ENCODE results near the gene FHIT.

FHIT gene

GRCh38 chr3:59981377-59981776, 1269.9 kb downstream of the FHIT start:
- H2AFZ ChIP-seq: no peak overlapping the region
- no peaks in the 10 kb centered on the region for H3K9me3 ChIP-seq (ENCODE audit: control insufficient read depth, low read length)
- no peak overlapping the region for H3K27ac ChIP-seq
- no peaks in the 10 kb centered on the region for H3K27me3 ChIP-seq (ENCODE audit: control insufficient read depth, insufficient read depth, low read length)
- H3K4me1 ChIP-seq: no peaks in the 10 kb centered on the region
- no peak overlapping the region for H3K9ac ChIP-seq
- no peak overlapping the region for H3K4me3 ChIP-seq (ENCODE audit: low read depth, low read length)
- no peaks in the 10 kb centered on the region for H3K79me2 ChIP-seq
- TF ChIP-seq, protein P1, sequence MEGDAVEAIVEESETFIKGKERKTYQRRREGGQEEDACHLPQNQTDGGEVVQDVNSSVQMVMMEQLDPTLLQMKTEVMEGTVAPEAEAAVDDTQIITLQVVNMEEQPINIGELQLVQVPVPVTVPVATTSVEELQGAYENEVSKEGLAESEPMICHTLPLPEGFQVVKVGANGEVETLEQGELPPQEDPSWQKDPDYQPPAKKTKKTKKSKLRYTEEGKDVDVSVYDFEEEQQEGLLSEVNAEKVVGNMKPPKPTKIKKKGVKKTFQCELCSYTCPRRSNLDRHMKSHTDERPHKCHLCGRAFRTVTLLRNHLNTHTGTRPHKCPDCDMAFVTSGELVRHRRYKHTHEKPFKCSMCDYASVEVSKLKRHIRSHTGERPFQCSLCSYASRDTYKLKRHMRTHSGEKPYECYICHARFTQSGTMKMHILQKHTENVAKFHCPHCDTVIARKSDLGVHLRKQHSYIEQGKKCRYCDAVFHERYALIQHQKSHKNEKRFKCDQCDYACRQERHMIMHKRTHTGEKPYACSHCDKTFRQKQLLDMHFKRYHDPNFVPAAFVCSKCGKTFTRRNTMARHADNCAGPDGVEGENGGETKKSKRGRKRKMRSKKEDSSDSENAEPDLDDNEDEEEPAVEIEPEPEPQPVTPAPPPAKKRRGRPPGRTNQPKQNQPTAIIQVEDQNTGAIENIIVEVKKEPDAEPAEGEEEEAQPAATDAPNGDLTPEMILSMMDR (IDR thresholded peaks at IDR 0.05): no peak
- H3K36me3 ChIP-seq (ENCODE audit: control insufficient read depth, insufficient read depth, low read length): no peaks in the 10 kb centered on the region
- H3K4me2 ChIP-seq (ENCODE audit: low read length): peak overlapping the region; percentile 9

GRCh38 chr3:59980576-59980975, 1270.7 kb downstream of the FHIT start:
- Histone ChIP-seq H3K27ac (no peak overlapping the region), H3K4me1 (no peaks in the 10 kb centered on the region), H3K79me2 (no peaks in the 10 kb centered on the region), H3K9ac (no peak overlapping the region), H3K27me3 (ENCODE audit: control insufficient read depth, insufficient read depth, low read length) (no peaks in the 10 kb centered on the region), H3K9me3 (ENCODE audit: control insufficient read depth, low read length) (no peaks in the 10 kb centered on the region), H3K36me3 (ENCODE audit: control insufficient read depth, insufficient read depth, low read length) (no peaks in the 10 kb centered on the region), H2AFZ (no peak overlapping the region), H3K4me2 (ENCODE audit: low read length) (no peak overlapping the region), H3K4me3 (ENCODE audit: low read depth, low read length) (no peak overlapping the region)
- TF ChIP-seq, protein P1 (IDR thresholded peaks at IDR 0.05): no peak

DNA sequence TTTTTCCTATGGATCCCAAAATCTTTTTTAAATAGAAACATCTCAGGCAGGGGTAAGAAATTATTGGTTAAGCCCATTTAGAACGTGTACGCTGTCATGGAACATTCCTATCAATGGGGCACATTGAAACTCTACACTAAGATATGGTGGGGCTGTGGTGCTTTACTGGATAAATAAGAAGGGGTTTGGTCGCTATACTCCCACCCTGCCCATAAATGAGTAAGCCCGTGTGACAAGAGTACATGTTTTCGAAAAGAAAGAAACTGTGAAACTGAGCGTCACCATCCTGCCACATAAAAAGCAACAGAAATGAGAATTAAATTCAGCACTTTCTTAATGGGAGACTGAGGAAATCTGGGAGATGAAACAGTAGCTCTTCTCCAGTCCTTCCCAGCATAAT, 1271.7 kb downstream of the FHIT start:
- TF ChIP-seq, protein P1 (IDR thresholded peaks at IDR 0.05): no peak
- Histone ChIP-seq H3K4me1 (no peaks in the 10 kb centered on the region), H3K27ac (no peak overlapping the region), H3K27me3 (ENCODE audit: control insufficient read depth, insufficient read depth, low read length) (no peaks in the 10 kb centered on the region), H3K79me2 (no peaks in the 10 kb centered on the region), H3K9me3 (ENCODE audit: control insufficient read depth, low read length) (no peaks in the 10 kb centered on the region), H2AFZ (no peak overlapping the region), H3K4me3 (ENCODE audit: low read depth, low read length) (no peak overlapping the region), H3K9ac (no peak overlapping the region), H3K36me3 (ENCODE audit: control insufficient read depth, insufficient read depth, low read length) (no peaks in the 10 kb centered on the region), H3K4me2 (ENCODE audit: low read length) (no peak overlapping the region)

DNA sequence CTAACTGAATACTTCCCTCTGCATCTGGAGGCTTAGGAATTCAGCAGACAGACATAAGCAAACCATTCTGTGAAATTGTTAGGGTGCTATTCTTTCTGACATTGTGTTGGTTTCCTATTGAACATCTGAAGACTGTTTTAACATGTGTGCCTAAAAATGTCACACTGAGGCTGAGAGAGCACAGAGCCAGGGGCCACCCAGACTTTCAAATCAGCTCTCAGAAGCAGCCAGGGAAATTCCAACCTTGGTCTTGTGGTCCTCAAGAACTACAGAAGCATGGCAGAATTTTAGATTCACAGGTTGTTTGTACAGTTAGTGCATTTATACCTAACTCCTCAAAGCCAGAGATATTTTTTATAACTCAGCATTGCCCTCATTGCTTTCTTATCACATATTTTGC, 1272.3 kb downstream of the FHIT start:
- H3K9ac ChIP-seq: no peak overlapping the region
- no peaks in the 10 kb centered on the region for H3K36me3 ChIP-seq (ENCODE audit: control insufficient read depth, insufficient read depth, low read length)
- no peaks in the 10 kb centered on the region for H3K27me3 ChIP-seq (ENCODE audit: control insufficient read depth, insufficient read depth, low read length)
- H3K4me3 ChIP-seq (ENCODE audit: low read depth, low read length): no peak overlapping the region
- no peaks in the 10 kb centered on the region for H3K9me3 ChIP-seq (ENCODE audit: control insufficient read depth, low read length)
- no peaks in the 10 kb centered on the region for H3K4me1 ChIP-seq
- TF ChIP-seq, protein P1 (IDR thresholded peaks at IDR 0.05): no peak
- no peak overlapping the region for H3K4me2 ChIP-seq (ENCODE audit: low read length)
- H3K79me2 ChIP-seq: no peaks in the 10 kb centered on the region
- H3K27ac ChIP-seq: no peak overlapping the region
- no peak overlapping the region for H2AFZ ChIP-seq

DNA sequence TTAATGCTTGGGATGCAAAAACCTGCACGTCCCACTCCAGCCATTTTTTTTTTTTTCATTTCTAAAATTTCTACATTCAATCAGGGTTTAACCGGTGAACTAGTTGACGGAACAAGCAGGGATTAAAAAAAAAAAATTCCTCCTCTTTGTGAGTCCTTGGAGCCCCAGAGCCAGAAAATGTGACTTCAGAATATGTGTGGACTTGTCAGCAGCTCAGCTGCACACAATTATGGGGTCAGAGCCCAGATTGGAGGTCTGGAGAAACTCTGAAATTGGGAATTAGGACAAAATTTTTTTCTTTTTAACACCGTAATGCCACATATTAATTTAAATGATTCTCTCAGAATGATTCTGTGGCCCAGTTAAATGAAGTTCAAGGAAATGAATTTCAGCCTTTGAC, 1280.5 kb downstream of the FHIT start:
- Histone ChIP-seq H3K4me2 (ENCODE audit: low read length) (no peak overlapping the region), H3K9ac (no peak overlapping the region), H3K27ac (no peak overlapping the region), H3K79me2 (no peaks in the 10 kb centered on the region), H3K27me3 (ENCODE audit: control insufficient read depth, insufficient read depth, low read length) (no peaks in the 10 kb centered on the region), H3K9me3 (ENCODE audit: control insufficient read depth, low read length) (no peaks in the 10 kb centered on the region), H3K4me1 (no peaks in the 10 kb centered on the region), H3K36me3 (ENCODE audit: control insufficient read depth, insufficient read depth, low read length) (no peaks in the 10 kb centered on the region), H3K4me3 (ENCODE audit: low read depth, low read length) (no peak overlapping the region), H2AFZ (no peak overlapping the region)
- TF ChIP-seq, protein P1 (IDR thresholded peaks at IDR 0.05): no peak
